NCI-H2227 treated with DMSO at 0.1 percent for 48 hours (cell line): Measurements from ENCODE around the gene CACNA1H.
"Not testable (repeated sequence)": the region's sequence is repeated elsewhere in the genome, so short reads cannot be mapped to it uniquely, and the experiment has no call there.

Experiments
- DNase-seq: peaks from one replicate; lab custom pipeline; 2025; lab: John Stamatoyannopoulos, UW

Gene CACNA1H

DNA sequence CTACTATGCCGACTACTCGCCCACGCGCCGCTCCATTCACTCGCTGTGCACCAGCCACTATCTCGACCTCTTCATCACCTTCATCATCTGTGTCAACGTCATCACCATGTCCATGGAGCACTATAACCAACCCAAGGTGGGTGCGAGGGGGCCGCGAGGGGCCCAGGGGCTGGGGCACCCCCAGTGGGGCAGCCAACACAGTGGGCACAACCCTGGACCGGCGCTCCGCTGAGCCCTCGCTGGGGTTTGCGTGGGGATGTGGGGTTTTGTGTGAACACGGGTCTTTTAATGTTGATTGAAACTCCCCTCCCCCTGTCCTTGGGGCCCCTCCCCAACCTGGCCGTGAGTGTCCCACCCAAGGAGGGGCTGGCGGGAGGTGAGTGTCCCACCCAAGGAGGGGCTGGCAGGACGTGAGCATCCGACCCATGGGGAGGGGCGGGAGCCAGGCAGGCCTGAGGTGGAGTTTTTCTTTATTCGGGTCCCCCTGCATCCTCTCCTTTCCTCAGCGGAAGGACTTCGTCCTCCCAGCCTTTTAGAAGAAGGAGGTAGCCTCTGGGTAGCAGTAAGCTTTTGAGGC is 61.0 kb downstream of the CACNA1H start:
- DNase-seq, result no peak

DNA sequence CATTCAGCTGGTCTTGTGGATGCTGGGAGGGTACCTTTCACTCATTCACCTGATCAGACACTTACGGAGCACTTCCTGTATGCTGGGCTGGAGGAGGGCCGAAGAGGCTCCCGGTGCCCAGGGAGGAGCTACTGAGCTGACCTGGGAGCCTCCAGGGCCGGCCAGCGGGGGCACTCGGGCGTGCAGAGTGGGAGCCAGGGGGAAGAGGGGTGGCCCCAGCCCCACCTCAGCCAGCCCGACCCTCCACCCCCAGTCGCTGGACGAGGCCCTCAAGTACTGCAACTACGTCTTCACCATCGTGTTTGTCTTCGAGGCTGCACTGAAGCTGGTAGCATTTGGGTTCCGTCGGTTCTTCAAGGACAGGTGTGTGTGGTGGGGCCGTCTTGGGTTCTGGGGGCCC is 61.8 kb downstream of the CACNA1H start:
- DNase-seq, result no peak

DNA sequence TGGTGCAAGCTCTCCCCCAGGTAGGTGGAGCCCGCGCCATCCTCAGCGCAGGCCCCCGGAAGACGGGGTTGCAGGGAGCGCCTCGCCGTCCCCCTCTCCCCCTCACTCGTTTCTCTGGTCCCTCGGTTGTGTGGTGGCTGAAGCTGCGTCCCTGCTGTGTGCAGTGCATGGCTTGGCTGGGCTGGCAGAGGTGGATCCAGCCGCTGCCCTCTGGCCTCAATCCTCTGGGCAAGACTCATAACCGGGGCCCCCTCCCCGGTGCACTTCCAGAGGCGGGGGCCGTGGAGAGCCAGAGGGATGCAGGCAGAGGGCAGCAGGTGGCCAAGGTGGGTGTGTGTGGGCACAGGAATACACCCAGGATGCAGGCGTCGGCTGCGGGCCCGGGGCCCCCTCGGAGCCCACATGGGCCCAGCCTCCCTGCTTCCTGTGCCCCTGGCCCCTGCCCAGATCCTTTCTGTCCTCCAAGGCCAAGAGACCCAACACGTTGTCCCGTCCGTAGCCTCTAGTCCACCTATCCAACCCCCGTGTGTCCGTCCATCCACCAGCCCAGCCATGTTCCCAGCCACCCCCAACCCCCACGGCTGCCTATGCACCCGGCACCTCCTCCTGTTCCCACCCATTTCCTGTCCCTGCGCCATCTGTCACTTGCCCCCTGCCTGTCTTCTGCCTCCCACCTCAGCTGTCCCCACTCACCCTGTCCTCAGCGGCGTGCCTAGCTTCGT is 62.8 kb downstream of the CACNA1H start:
- DNase-seq, result no peak

DNA sequence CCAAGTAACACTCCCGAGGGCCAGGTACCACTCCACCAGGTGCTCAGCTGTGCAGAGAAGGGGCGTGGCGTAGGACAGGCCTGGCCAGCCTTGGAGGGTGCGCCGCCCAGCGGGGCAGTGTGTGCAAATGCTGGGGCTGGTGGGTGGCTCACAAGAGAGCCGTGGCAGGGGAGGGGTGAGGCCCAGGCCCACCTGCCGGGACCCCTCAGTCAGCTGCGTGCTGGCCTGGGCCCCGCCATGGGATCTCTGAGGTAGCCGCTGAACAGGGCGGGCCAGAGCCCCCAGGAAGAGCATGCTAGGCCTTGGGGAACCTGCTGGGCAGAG is 63.4 kb downstream of the CACNA1H start:
- DNase-seq, result no peak

DNA sequence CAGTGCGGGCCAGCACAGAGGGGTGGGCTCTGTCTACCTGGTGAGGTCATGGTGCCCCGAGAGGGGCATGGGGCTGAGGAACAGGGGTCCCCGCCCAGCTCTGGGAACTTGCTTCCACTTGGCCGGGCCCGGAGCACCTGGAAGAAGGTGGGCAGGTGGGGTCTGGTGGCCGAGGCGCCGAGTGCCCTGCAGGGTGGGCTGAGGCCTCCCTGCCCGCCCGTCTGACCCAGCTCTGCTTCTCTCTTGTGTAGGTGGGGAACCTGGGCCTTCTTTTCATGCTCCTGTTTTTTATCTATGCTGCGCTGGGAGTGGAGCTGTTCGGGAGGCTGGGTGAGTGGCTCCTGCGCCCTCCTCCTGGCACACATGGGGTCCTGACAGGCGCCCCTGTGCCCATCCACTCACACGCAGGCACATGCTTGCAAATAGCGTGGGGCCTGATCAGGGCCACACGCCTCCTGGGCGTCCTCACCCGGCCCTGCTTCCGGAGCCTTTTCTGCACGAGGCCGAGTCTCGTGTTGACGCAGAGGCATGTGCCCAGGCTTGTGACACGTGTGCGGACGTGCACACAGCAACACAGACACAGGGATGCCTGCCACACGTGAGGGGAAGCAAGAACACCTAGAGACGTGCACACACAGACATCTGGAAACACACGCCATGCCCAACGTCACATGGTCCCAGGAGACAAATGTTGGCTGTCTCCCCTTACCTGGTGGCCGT is 63.9 kb downstream of the CACNA1H start:
- no peak for DNase-seq

DNA sequence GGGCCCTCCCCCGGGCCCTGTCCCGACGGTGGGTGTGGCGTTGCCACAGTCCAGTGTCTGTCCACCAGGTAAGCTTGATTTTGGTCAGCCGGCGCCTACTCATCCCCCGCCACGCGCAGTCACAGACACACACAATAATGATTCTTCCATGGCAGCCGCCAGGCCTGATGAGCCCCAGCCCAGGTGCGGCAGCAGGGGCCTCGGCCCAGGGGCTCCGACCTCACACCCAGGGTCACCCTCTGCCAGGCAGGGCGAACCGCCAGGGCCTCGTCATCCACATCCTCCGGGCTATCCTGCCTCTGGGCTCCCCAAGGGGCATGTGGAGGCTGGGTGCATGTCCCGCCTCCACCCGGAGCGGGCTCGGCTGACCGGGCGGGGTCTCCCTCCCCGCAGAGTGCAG is 64.6 kb downstream of the CACNA1H start:
- no peak for DNase-seq

DNA sequence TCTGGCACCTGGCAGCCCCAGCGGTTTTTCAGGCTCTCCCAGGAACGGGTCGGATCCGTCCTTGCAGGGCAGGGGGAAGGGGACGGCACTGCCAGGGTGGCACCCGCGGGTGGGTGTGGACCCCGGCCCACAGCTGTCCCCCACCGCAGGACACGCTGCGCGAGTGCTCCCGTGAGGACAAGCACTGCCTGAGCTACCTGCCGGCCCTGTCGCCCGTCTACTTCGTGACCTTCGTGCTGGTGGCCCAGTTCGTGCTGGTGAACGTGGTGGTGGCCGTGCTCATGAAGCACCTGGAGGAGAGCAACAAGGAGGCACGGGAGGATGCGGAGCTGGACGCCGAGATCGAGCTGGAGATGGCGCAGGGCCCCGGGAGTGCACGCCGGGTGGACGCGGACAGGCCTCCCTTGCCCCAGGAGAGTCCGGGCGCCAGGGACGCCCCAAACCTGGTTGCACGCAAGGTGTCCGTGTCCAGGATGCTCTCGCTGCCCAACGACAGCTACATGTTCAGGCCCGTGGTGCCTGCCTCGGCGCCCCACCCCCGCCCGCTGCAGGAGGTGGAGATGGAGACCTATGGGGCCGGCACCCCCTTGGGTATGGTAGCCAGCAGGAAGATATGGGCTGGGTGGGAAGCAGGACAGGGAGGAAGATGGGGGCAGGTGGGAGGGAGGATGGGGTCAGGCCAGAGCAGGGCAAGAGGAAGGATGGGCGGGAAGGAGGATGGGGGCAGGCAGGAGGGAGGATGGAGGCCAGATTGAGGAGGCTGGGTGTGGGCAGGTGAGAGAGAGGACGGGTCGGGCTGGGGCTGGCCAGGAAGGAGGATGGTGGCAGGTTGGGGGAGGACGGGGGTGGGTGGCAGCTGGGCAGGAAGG is 65.4 kb downstream of the CACNA1H start:
- no peak for DNase-seq

DNA sequence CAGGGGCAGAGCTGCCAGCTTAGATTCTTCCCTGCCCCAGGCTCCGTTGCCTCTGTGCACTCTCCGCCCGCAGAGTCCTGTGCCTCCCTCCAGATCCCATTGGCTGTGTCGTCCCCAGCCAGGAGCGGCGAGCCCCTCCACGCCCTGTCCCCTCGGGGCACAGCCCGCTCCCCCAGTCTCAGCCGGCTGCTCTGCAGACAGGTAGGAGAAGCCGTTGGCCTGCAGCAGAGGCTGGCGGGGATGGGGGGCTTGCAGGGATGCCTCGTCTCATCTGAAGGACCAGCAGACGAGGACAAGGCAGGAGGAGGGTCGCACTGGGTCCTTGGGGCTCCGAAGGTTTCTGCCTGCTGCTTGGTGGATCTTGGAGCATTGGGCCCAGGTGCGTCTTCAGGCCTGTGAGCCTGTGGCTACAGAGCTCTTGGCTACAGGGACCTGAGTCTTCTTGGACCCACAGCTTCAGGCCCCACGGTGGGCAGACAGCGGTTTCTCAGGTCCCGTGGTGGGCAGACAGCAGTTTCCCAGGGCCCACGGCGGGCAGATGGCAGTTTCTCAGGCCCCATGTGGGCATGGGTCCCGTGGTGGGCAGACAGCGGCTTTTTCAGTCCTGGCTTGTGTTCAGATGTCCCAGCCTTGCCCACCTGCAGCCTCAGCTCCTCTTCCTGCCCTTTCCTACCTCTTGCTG is 66.2 kb downstream of the CACNA1H start:
- DNase-seq, result no peak

DNA sequence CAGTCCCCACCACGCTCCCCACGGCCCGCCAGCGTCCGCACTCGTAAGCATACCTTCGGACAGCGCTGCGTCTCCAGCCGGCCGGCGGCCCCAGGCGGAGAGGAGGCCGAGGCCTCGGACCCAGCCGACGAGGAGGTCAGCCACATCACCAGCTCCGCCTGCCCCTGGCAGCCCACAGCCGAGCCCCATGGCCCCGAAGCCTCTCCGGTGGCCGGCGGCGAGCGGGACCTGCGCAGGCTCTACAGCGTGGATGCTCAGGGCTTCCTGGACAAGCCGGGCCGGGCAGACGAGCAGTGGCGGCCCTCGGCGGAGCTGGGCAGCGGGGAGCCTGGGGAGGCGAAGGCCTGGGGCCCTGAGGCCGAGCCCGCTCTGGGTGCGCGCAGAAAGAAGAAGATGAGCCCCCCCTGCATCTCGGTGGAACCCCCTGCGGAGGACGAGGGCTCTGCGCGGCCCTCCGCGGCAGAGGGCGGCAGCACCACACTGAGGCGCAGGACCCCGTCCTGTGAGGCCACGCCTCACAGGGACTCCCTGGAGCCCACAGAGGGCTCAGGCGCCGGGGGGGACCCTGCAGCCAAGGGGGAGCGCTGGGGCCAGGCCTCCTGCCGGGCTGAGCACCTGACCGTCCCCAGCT is 67.3 kb downstream of the CACNA1H start:
- DNase-seq, result no peak

DNA sequence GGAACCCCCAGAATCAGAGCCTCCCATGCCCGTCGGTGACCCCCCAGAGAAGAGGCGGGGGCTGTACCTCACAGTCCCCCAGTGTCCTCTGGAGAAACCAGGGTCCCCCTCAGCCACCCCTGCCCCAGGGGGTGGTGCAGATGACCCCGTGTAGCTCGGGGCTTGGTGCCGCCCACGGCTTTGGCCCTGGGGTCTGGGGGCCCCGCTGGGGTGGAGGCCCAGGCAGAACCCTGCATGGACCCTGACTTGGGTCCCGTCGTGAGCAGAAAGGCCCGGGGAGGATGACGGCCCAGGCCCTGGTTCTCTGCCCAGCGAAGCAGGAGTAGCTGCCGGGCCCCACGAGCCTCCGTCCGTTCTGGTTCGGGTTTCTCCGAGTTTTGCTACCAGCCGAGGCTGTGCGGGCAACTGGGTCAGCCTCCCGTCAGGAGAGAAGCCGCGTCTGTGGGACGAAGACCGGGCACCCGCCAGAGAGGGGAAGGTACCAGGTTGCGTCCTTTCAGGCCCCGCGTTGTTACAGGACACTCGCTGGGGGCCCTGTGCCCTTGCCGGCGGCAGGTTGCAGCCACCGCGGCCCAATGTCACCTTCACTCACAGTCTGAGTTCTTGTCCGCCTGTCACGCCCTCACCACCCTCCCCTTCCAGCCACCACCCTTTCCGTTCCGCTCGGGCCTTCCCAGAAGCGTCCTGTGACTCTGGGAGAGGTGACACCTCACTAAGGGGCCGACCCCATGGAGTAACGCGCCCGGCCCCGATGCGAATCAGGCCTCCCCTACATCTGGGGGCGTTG is 68.1 kb downstream of the CACNA1H start:
- DNase-seq, result no peak

DNA sequence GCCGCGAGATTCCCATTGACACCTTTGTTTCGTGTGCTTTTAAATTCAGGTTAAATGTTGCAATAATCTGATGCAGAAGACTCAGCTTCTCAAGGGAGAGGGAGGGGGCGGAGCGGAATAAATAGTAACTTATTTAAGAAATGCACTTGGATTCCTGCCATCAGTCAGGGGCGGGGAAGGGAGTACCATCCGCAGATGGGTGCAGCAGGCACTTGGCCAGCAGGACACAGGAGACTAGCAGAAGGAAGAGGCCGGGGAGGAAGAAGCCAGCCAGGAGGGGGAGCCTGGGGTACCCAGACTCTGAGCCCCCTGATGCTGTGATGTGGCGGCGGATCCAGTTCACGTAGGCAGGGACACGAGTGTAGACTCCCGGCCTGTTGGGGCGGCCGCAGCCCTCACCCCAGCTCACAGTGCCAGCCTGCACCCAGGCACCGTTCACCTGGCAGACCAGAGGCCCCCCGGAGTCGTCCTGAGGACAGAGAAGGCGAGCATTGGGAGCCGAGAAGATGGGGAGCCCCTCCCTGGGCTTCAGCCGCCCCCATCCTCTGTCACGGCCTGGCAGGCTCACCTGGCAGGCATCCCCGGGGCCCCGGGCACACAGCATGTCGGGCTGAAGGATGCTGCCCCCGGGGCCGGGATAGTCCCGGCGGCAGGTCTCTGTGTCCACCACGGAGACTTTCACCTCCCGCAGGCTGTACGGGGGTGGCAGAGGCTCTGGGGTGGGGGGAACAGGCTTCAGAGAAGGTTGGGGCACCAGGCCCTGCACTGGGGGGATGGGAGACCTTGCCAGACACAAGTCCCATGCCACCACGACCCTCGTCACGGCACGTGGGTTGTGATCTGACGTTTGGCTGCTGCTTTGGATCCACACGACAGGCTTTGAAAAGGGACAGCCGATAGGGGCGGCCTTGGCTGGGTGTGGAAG is 69.0 kb downstream of the CACNA1H start:
- no peak for DNase-seq

DNA sequence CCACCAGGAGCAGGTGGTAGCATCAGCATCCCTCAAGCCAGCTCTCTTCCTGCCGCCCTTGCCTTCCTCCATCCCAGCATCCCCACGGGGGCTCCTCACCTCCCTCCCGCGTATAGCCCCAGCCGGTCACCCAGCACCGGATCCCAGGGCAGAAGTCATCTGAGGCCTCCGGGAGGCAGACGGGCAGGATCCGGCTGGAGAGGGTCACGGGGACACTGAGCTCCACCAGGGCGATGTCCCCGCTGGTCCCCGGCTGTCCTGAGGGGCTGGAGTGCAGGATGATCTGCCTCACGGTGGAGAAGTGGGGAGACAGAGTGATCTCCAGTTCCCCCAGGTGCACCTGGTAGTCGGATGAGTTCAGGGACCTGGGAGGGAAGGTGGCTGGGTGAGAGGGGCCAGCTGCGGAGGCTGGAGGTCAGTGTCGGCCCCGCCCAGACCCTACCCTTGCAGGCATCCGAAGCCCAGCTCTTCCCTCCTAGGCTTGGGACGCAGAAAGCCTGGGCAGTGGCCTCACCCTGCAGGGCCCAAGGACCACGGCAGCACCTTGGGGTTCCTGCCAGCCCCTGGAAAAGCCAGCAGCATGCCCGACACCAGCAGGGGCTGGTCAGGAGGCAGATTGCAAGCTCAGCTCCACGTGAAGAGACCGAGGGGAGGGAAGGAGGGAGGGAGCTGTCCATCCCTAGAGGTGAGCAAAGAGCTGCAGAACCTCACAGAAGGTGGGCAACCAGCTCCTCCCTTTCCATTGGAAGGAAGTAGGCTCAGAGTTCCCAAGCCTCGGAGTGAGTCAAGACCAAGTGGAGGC is 69.8 kb downstream of the CACNA1H start:
- no peak for DNase-seq

DNA sequence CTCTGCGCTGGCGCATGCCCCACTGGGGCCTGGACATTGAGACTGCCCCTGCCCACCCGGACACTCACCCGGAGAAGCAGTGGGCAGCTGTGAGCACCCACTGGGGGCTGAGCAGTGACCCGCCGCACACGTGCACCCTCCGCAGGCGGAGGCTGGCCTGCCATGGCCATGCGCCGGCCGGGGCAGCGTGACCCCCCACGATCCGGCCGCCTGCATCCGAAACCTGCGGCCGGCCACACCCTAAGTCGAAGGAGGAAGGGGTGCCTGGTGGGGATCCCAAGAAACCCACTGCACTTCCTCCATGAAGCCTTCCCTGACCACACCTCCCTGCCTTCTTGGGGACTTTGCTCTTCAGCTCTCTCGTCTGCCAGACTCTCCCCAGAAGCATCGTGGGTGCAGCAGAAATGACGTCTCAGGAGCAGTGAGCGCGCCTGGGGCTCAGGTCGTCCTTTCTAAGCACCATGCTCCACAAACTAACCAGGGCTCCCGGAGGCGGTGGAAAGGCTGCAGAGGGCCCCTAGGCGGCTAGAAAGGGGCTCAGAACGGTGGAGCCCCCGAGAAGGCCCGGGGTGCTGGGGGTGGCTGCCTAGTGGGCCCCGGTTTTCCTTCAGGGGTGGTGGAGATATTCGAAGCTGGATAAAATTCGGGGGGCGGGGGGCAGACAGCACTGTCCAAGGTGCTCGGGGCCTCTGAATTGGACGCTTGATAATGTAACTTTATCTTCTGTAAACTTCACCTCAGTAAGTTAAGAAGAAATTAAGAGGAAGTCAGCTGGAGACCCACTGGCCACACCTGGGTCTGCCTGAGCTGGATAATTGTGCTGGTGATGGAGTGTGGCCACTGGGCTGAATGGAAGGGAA is 70.7 kb downstream of the CACNA1H start:
- no peak for DNase-seq

DNA sequence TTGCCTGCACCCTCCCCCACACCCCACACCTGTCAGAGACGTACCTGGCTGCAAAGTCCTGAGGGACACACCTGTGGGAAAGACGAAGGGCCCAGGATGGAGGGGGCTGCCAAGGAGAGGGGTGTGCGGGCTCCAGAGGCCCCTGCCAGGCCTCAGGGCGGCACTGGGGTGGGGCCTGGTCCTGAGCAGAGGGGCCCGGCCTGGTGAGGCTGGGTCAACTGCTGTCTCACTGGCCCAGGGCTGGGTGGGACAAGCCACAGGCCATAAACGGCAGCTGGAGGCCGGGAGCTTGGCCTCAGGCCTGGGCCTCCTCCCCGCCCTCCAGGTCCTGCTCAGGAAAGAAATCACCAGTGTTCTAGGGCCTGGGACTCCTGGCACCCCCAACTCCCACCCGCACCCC is 71.7 kb downstream of the CACNA1H start:
- DNase-seq, result no peak

DNA sequence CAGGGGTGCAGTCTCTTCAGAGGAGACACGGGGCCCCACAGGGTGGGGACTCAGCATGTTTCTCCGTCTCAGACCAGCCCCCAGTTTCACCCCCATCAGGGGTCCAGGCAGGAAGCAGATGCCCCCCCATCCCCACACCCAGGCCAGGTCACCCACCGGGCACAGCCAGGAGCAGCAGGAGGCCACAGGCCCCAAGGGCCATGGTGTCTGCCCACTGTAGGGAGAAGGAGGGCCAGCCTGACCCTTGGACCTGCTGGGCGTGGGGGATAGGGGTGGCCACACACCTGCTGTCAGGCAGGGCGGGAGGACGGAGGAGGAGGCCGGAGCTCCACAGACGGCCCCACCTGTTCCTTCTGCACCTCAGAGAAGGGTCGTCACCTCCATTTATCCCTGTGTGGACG is 72.1 kb downstream of the CACNA1H start, which contains the start of gene TPSG1:
TPSG1 (minus strand) TSS at position 218 of the 401 bp plus-strand sequence; CDS start at position 202, 16 bp downstream.
- no peak for DNase-seq

DNA sequence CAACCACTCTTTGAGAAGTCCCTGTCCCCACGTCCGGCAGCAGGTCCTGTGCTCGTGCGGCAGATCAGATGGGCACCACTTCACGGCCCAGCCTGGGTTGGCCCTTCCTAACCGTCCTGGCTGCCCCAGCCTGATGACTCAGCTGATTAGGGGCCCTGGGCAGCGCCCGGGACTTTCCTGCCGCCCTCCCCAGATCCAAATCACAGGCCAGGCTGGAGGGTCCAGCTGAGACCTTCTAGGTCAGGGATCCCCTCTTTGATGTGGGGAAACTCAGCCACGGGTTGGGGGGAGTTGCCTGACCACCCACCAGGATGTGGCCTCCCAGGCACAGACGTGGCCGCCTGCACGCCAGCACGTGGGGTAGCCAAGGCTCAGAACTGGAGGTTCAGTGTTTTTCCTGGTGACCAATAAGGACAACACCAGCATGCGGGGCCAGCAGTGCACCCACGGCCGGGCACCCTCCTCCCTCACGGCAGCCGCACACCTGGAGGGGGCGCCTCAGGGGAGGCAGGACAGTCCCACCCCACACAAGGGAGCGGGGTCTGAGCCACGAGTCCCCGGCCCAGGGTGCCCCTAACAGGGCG is 72.9 kb downstream of the CACNA1H start:
- DNase-seq, result not testable (repeated sequence)

DNA sequence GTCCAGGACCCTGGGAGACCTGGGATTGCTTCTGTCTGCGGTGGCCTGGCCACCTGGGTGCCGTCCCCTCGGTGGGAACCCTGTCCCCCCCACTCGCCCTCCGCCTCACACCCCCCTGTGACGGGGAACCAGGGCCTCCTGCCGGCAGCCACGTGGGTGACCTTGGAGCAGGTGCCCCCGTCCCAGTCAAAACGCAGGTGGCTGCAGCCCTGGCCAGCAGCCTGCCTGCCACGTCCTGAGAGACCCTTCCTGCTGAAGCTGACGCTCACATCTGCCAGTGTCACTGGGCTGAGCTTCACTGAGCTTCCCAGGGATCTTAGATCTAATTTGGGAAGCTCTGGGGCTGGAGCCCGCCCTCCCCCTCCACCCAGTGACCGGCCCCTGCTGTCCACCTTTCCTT is 73.8 kb downstream of the CACNA1H start:
- DNase-seq, result not testable (repeated sequence)
